Umbilical cord (tissue), 2 donors: Measurements from ENCODE around the gene ACVR1B. TPM values are rescaled to one million over a fixed set of nuclear protein-coding genes. Genes with fewer than 3 reads are reported as not detected.

Source experiments
- DNase-seq: peaks from one replicate; pipeline ENCODE4 v3.0.0-alpha.2; 2015; ENCODE audit warnings: low spot score
- total RNA-seq: library from RNA; depleted of rRNA; stranded (reverse); fragments of >200 nt; gene quantifications from one replicate; pipeline ENCODE4 v1.2.3, GENCODE V29; 2014; ENCODE audit warnings: low replicate concordance; ENCODE audit not compliant: insufficient read depth

Gene ACVR1B
- total RNA-seq, 1 donor from 2014 or later: 34.9 TPM

- DNase-seq: no peak
These were observed 92.1 kb downstream of the ACVR1B start for GRCh38 chr12:52043386-52044212.

DNA sequence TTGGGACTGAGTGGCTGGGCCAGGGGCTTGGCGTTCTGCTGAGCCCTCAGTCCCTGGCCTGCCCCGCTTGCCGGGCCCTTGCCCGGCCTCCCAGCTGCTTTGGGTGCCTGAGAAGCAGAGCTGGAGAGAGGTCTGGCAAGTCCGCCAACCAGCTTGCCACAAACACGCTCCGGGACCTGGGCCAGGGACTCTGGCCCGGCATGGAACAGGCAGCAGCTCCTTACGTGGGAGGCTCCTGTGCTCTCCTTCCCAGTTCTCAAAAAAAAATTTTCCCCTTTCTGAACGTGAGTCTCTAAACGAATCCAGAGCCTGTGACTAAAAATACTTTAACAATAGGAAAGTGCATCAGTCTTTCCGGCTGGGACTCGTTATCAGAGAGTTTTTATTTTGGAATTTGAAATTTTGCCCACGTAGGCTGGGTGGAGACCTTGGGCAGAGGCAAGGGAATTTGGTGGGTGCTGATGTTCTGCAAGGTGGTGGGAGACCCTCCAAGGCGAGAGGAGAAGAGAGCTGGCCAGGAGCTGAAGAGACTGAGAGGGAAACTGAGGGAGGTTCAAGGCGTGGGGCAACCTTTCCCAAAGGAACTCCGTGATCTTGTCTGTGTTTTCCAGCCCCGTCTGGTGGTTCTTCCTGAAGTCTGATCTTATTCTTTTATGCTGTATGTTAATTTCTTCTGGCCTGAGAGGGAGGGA is 92.9 kb downstream of the ACVR1B start:
- DNase-seq: no peak

GRCh38 chr12:52045794-52046199 is 94.3 kb downstream of the ACVR1B start:
- DNase-seq: peak; percentile 46

Other genes with a start within 250 kb of the ACVR1B start
- gene FIGNL2, start 103.0 kb upstream of the ACVR1B start, total RNA-seq: 0.48 TPM
- 2.9 TPM for gene ANKRD33, start 63.6 kb upstream of the ACVR1B start, total RNA-seq
- 37.6 TPM for gene ACVRL1, start 44.2 kb upstream of the ACVR1B start, total RNA-seq
- 2.6 TPM for gene TAMALIN, start 55.2 kb downstream of the ACVR1B start, total RNA-seq
- gene NR4A1, start 99.7 kb downstream of the ACVR1B start, total RNA-seq: 26.5 TPM
- gene ATG101, start 118.3 kb downstream of the ACVR1B start, total RNA-seq: 22.6 TPM
- not detected for gene SMIM41, start 128.0 kb downstream of the ACVR1B start, total RNA-seq
- not detected for gene KRT80, start 240.3 kb downstream of the ACVR1B start, total RNA-seq